ENCODE measurements around the gene COMT.

The COMT gene

DNA sequence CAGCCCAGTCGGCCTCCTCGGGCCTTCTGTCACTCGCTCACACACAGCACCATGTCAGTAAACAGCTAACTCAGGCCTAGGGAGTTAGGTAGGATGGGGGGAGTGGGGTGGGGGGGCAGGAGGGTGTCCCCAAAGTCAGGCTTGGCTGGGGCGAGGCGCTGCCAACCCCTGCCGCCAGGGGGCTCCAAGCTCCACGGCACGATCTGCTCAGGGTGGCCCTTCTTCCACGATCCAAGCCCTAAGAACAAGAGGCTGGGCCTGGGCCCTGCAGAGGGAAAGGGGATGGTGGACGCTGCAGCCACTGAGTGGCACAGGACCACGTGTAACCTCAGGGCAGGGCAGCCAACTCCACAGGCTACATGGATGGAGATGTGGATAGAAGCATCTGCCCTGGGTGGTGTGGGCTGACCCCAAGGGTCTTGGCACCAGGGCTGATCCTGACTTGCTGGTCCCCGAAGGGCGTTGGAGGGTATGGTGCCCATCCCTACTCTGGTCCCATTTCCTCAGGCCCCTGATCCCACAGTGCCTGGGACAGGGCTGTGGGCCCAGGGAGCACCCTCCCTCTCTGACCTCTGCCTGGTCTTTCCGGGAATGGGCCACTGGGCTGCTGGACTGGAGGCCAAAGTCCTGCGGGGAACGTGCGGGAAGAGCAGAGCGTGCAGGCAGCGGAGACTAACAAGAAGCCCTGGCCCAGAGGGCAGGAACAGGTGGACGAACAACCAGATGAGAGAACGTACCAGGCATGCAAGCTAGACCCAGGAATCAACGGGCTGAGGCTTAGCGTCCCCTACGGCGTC lies 29.1 kb downstream of the COMT start:
- DNase-seq, result peak; percentile 73

DNA sequence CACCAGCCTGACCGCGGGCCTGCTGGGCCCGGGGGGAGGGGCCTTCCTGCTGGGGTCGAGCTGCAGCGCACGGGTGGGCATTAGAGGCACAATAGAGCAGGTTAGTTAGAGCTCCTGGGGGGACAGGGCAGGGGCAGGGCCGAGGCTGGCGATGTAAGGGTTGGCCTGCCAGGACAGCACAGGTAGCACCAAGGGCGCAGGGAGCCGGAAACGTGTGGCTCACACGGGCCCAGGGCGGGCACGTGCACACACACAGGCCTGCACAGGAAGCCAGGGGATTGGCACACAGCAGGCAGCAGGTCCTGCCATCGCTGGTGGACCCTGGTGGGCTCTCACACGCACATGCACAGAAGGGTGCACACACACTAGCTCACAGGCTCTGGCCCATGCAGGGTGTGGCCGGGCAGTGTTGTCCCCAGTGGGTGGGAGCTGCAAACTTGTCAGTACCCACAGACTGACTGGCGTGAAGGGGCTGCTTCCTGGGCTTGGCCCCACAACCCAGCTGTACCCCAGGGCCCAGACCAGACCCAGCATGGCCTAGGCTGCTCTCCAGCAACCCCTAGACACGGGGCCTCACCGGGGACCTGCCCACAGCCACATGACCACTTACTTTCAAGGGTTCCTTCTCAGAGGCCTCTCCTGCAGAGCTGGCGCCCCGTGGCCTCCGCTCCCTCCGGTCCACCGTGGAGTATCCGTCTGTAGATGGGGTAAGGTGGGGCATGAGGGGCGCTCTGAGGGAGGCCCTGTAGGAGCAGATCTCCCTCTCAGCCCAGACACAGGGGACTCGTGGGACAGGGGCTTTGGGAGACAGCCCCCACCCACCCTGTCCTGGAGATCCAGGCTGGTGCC lies 29.9 kb downstream of the COMT start:
- DNase-seq, result no peak

DNA sequence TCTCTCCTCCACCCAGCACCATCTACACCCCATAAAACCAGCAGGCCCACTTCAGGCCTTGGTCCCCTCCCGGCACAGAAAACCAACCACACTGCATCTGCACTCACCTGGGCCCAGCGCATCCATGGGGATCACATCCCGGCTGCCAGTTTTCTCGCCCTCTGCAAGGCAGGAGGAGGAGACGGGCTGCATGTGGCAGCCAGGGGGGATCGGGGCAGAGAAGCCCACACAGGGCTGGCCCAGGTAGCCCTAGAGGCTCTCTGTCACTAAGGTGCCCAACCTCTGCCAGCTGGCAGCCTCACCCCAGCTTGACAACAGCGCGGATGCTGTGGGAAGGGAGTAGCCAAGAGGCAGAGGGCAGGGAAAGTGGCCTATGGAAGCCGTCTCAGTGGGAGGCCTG lies 30.7 kb downstream of the COMT start:
- no peak for DNase-seq

DNA sequence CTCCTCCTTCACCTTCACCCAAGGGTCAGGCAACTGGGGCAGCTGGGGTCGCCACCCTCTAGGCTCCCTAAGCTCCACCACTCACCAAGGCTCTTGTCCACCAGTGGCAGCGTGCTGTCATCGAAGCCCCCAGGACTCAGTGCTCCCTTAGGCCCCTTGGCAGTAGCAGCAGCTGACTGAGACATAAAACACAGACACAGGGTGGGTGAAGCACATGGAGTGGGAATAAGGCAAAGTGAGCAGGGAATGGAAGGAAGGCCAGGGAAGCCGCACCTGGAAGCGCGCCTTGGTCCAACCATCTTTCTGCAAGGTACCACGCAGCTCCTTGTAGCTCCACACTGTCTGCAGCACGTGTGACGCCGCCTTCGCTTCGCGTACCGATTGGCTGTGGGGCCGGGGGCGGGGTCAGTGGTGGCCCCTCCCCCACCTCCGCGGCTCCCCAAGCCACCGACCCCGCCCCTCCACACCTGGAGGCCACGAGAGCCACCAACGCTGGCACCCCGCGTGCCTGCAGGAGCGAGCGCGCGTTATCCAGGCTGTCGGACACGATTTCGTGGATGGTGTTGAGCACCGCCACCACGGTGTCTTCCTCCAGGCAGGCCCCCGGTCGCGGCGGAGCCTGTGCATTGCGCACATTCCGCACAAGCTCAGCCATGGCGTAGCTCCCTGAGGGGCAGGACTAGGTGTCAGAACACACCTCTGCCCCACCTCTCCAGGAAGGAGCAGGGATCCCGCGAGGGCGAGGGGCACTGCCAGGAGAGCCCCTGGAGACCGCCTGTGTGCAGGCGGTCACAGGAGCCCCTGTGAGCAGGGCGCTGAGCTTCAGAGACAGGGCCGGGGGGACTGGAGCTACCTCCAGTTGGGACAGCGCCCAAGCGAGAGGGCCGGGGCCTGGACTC lies 31.3 kb downstream of the COMT start:
- no peak for DNase-seq

DNA sequence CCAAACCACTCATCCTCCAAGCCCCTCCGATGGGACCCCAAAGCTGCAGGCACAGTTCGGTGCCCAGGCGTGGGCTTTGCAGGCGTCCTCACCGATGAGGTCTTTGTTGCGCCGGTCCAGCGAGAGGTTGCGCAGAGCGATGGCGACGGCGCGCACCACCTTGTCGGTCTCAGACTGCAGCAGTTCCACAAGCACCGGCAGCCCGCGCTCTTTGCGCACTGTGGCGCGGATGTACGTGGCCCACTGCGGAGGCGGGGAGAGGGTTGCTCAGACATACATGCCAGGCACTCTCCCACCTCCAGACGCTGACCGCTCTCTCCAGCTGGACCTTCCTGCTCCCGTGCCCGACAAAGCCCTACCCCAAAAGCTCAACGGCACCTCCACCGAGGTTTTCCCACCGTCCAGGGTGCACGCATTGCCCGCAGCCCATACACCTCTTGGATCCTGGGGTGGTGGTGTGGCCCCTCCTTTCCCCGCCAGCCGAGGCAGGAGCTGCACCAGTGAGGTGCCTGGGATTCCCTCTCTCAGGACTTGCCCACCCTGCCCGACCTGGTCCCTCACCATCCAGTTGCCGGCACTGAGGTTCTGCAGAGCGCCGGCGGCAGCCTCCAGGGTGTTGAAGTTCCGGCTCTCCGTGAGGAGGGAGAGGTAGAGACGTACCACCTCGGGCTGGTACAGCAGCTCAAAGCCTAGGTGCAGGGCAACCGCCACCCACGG lies 32.1 kb downstream of the COMT start:
- DNase-seq, result no peak

DNA sequence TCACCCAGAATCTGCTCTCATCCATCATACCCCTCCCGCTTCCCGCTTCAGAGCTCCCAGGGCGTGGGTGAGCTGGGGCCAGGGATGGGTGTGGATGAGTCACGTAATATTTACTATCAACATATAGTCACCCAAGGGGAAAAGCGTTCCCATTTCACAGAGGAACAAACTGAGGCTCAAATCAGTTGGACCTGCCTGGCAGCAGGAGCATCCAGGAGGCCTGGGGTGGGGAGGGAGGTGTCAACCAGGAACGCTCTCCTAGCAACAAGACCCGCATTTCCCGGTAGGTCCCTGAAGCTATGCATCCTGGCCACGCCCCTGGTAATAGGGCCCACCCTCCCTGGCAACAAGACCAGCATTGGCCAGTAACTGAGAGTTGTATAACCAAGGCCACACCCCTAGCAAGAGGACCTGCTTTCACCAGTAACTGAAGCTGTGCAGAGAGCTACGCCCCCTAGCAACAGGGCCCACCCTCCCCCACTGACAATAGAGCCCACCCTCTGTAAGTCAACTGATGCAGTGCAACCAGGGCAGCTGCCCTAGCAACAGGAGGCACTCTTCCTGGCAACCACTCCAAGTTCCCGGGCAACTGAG lies 32.8 kb downstream of the COMT start:
- no peak for DNase-seq

DNA sequence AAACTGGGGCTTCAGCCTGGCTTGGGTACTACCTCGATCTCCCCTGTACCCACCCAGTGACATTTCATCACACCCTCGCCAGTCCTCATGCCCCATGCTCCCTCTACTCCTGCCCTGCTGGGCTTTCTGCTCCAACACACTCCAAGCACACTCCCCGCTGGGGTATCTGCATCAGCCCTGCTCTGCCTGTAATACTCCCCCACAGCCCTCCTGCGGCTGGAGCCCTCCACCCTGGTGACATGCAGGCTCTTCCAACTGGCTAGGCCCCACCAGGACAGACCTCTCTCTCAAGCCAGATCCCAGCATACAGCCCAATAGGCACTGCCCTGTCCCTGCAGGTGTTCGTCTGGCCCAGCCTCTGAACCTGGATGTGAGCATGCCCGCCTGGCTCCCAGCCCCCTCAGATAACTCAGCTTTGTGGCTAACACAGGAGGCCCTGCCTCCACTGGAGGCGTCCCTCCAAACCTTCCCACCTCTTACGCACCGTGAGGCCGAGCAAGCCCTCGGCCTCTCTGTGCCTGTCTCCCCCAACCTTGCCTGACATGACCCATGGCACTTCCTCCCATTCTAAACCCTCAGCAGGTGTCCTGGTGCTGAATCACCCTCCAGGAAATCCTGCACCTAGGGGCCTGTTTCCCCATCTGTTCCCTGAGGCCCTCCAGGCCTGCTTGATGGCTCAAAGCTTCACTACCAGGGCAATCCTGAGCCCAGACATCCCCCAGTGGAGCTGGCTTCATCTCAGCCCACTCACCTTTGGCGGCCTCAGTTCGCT lies 33.5 kb downstream of the COMT start:
- no peak for DNase-seq

DNA sequence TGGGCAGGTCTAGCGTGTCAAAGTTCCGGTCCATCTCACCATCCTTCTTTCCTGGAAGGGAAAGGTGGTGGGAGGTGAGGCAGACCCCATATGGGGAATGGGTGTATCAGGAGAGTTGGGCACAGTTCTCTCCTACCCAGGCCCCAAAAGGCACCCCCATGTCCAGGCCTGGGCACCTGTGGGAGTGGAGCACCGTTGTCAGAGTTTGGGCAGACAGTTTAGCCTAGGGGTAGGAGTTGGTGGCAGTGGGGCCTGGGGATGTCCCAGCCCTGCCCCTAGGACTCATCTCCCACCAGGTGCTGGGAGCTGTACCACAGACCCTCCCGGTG lies 34.1 kb downstream of the COMT start:
- DNase-seq, result no peak

DNA sequence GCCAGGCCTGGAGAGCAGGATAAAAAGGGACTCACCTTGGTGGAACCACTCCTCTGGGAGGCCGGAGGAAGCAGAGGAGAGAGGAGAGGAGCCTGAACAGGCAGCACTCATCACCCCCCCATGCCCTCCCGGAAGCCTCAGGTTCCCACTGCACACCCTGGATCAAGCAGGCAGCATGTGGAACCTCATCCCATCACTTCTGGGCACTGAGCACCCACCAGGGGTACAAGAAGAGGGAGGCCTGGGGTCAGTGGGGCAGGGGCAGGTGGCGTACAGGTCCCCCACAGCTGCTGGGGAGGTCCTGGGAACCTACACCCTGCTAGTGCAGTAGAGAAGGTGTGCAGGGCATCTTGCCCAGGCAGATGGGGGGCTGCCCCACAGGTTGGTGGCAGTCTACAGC lies 35.1 kb downstream of the COMT start:
- no peak for DNase-seq

DNA sequence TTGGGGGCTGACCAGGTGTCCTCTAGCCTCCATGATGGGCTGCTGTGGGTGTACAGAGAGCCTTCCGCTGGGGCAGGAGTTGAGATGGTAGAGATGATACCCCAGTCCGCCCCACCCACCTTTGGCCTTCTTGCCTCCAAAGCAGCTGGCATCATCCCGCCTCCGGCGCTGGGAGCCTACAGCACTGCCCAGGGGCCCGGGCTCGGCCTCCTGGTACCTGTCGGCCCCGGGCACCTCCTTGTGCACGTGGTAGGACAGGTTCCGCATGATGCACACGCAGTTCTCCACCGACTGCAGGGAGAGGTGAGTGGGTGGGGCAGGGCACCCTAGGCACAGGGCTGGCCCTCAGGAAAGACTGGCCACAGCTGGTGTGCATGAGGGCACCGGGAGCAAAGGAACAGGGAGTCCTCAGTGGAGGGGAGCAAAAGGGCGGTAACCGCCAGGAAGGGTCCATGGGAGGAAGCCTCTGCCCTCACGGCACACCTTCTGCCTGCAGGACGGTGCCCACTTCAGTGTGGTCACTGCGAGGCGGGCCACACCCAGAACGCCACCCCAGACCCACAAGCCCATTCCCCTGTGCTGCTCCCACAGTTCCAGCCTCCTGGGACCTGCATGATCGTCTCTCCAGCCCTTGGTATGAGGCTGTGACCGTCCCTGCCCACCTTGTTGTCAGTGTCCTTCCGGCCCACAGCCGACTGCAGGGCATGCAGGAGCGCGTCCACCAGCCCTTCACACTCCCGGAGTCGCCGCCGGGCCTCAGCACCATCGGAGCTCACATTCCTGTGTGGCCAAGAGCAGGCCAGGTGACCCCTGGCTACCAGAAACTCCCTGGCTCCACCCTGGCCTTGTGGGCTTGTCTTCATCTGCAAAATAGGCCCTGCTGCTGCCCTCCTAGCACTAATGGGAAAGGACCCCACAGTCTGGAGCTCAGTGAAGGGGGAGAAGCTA lies 36.0 kb downstream of the COMT start:
- DNase-seq, result no peak

DNA sequence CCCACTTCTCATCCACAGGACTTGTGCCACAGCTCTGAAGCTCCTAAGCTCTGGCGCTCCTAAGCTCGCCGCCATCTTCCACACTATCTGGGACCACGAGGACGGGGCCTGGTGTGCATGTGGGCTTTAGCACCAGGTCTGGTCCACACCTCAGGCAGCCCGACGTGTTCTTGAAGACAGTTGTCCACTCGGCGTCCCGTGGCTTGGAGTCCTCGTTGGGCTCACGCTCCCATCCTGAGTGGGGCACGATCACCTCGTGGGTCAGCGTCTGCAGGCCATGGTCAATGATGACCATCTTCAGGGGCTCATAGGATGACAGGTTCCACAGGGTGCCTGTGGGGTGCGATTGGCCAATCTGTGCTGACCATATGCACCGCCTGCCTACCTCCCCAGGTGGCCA lies 37.2 kb downstream of the COMT start:
- DNase-seq, result no peak

DNA sequence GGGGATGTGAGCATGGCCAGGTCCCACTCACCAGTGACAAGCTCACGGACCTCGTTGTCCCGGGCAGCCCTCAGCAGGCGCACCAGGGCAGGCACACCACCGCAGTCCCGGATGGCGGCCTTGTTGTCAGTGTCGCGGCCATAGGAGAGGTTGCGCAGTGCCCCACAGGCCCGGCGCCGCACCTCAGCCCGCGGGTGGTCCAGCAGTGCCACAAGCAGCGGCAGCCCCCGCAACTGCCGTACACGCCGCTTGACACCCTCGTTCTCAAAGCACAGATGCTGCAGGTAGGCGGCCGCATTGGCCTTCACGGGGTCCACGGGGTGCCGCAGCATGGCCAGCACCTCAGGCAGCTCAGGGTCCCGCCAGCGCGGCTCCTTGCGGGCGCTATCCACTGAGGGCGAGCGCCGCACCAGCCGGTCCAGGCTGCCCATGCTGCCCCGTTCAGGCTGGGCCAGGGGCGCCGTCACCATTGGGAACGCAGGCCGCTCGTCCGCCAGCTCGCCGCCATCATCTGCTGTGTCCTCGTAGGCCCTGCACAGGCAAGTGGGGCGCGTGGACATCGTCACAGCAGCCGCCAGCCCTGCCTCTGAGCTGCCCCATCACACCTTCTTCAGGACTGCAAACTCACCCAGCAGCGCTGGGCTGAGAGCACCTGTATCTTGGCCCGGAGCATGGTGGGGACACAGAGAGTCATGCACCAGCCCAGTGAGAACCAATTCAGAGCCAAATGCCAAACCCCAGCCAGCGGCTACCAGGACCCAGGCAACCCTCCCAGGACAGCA lies 38.3 kb downstream of the COMT start:
- DNase-seq, result no peak

DNA sequence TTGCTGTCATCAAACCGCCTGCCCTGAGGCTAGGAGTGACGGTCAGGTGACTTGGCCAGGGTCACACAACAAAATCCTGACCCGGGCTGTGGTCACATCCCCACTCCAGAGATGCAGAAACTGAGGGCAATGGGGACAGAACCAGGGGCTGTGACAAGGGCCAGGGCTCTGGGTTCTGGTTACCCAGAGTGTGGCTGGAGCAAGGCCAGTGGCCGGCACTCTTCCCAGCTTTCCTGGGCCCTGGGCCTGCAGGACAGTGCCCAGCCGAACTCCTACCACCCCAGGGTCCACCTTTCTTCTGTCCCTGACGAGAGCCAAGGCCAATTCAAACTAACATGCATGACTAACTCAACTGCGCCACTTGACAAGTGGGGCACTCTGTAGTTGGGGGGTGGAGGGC lies 39.2 kb downstream of the COMT start:
- no peak for DNase-seq

DNA sequence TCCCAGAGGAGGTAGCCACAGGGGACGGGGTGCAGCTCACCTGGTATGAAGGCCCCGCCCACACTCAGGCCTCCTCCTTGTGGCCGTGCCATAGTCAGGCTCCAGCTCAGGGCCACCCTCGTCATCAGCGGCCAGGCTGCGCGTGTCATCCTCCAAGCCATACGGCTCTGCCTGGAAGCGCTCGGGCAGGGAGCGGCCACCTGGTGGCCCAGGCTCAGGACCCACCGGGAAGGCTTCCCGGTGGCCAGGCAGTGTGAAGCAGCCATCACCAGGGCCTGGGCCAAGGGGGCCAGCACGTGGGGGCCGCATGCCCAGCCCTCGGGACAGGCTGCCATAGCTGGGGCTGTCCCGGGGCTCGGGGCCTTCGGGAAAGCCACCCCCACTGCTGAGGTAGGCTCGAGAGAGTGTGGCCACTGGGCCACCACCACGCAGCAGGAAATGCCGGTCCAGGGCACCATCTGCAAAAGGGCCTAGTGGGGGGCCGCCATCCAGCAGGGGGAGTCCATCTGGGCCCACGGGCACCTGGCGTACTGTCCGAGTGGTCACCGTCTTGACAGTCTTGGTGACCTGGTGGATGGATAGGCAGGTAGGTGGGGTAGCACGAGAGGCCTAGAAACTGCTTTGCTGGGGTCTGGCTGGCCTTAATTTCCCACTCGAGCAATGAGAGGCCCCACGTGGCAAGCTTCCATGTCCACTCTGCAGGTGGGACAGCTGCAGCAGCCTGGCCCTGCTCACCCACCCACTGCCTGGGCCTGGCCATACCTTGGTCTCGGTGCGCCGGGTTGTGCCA lies 39.8 kb downstream of the COMT start:
- DNase-seq, result no peak

DNA sequence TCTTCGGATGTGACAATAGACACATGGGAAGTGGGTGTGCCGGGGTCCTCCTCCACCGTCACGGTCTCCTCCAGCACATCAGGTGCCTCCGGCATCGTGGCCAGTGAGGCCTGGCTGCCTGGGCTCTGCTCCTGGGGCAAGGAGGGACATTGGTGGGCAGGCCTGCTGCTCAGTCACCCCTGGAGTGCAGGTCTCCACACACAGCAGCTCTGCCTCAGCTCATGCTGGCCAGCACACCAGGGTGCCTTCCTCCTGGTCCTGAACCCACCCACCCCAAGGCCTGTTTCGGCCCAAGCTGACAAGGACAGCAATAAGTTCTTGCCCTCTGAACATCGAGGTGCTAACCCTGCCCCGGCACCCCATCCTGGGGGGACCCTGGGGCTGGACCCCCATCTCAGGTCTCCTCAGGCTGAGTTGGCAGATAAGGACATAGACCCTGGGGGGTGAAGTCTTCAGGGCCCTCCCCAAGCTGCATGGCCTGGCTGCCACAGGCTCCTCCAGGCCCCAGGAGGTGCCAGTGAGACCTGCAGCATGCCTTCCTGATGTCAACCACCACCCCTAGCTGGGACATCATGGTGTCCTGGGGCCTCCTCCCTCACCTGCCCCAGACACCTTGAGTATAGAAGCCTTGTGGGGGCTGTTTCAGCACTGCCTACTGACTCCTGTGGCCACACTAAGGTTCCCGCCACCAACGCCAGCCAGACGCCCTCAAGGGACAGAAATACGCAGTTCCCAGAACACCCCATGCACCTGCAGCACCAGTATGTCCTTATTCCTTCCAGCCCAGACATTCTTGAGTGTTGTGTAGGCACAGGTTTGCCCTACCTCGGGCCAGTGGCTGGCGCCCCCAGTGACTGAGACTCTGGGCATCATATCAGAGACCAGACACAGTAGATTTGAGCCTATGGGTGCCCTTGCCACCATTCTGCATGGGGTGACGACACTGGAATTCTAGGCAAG lies 40.7 kb downstream of the COMT start:
- no peak for DNase-seq

DNA sequence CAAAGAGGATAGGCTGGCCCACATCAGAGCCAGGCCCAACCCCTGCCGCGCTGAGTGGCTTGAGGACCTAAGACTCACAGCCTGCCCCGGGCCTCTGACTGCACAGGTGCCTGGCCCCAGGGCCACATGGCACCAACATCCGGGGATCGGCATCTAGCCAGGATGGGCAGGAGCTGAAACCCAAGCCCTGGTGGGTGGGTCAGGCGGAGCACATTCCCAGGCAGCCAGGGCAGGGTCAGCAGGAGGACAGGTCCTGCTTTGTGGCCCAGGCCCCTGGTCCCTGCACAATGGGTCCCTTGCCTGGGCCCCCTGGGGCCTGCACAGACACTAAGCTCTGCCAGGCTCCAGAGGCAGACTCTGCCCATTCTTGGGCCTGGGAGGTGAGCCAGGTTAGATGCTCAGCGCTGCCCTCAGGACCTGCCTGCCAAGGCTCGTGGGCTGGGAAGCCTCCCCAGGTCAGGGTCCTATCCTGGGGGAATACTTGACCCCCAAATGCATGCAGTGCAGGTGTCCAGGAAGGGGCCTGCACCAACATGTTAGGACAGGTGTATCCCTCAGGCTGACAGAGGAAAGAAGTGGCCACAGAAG lies 41.5 kb downstream of the COMT start:
- DNase-seq, result no peak

DNA sequence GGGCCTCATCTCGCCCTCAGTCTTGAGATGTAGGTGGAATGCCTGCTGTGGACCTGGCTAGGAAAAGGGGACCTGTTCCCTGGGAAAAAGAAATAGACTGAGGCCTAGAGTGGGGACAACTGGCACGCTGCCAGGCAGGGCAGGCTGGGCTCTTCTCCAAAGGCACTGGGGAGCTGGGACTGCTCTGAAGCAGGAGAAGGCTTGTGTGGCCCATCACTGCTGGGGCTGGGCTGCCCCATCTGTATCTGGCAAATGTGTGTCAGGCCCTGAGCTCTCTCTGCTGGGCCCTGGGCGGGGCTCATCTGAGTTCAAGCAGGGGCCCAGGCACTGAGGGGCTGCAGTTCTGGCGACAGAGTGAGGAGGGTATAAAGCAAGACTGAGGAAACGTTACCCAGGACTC lies 42.2 kb downstream of the COMT start:
- no peak for DNase-seq
